Inflammatory macrophage treated with lipopolysaccharide for 1 hour (primary cell): ENCODE results near the gene ZNF135.

Source experiments
- DNase-seq, 2 donors: peaks; one replicate each; pipeline ENCODE4 v3.0.0-alpha.2; 2020 to 2022

Gene ZNF135

DNA sequence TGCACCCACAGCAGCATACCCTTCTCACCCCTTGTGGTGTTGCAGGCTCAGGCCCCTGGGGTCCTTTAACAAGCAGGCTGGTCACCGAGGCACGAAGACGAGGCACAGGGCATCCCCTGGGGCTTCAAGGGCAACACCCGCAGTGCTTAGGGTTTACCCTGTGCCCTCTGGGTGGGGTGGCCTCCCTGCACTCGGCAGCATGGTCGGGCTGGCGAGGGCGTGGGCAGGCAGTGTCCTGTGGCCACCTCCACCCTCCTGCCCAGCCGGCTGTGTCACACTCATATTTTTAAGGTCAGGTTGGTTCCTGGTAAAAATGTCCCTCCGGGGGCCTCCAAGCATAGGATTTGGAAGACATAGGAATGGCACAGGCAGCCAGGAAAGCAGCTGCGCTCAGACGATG lies 11.4 kb upstream of the ZNF135 start:
- no peak for DNase-seq

DNA sequence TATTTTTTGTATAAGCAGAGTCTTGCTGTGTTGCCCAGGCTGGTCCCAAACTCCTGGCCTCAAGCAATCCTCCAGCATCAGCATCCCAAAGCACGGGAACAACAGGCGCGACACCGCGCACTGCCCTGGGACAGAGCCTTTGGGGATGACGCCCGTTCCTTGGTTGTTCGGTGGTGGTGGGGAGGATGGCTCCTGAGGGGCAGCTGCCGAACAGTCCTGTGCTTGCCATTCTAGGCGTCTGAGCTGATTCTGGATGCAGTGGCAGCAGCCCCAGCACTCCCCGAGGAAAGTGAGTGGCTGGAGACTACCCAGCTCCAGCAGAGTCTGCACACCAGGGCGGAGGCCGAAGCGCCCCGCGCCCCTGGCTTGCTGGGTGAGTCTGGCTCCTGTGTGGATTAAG lies 6.8 kb upstream of the ZNF135 start:
- no peak for DNase-seq

DNA sequence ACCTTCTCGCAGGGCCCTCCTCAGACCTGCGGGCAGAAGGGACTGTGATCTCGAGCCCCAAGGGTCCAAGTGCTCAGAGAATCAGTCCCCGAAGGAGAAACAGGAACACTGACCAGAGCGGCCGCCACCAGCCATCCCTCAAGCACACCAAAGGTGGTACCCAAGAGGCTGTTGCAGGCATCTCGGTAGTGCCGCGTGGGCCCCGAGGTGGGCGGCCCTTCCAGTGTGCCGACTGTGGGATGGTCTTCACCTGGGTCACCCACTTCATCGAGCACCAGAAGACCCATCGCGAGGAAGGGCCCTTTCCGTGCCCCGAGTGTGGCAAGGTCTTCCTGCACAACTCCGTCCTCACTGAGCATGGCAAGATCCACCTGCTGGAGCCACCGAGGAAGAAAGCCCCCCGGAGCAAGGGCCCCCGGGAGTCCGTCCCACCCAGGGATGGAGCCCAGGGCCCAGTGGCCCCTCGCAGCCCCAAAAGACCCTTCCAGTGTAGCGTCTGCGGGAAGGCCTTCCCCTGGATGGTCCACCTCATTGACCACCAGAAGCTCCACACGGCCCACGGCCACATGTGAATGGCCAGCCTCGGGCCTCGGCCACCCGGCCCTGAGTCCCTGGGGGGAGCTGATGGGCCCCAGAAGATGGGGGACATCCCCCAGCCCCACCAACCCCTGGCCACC lies 5.5 kb upstream of the ZNF135 start:
- no peak for DNase-seq

DNA sequence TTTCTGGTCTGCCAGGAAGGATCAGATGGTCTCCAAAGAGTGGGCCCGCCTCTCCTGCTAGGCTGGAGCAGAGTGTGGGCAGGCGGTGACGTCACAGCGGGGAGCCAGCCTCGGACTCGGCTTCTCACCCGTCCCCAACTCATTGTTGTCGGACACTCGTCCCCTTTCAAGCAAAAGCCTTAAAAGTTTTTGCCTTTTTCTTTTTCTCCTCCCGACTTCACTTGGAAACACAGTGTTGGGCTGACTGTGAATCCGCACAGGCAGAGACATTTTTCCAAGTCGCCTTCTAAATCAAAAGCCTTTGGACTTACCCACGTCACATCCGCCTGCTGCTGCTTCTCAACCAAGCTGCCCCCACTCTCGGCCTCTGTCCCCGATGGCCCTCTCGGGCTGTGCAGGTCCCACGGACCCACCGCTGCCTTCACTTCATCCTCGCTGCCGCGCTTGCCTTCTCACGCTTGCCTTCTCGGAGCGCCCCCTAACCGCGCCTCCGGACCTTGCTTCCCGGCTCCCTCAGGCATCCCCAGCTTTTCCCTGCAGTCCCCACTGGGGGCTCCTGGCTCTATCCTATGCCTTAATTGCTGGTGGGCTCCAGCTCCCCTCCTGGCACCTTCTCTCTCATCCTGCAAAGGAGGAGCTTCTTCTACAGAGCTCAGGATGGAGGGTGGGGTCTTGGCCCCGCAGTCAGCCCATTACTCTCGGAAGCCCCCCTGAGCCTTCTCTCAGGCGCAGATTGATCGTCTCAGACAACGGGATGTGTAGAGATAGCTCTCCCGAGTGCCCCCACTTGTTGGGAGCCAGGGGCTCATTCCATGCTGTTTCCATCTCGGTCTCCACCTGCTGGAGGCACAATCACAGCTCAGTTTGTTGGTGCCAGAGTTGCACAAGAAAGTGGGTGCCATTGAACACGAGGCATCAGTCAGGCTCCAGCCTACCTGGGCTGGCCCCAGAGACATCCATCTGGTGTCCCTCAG lies 3.9 kb upstream of the ZNF135 start:
- no peak for DNase-seq

DNA sequence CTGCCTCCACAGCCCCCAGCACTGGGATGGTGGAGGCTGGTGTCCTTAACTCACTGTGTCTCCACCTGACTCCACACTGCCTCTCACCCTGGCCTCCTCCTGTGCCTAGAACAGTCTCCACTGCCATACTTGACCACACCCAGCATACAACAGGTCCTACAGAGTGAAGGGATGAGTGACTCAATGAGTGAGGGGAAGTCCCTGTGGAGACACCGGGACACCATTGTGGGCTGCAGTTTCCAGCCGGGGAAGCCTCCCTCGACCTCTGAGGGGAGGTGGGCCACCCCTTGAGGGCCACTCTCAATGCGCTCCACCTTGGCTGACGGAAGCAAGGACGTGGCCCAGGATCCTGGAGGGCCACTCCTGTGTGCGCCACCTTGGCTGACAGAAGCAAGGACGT lies 2.8 kb upstream of the ZNF135 start:
- no peak for DNase-seq

DNA sequence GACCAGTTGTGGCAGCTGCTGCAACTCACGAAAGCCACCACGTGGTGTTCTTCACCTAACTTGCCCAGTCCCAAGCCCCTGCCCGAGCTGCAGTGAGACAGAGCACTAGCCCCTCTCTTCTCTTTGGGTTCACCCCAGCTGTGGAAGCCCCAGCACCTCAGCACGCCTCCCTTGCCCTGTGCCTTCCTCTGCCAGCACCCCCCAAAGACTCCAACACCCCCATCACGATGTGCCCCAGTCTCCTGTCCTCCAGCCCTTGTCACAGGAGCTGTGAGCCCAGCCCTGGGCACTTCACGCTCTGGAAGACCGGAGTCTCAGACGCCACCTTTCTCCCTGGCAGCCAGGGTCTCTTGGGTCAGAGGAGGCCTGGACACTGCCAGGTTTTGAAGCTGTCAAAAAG lies 2.2 kb upstream of the ZNF135 start:
- DNase-seq = no peak

GRCh38 chr19:58058467-58058866 lies 615 bp upstream of the ZNF135 start:
- DNase-seq = no peak

DNA sequence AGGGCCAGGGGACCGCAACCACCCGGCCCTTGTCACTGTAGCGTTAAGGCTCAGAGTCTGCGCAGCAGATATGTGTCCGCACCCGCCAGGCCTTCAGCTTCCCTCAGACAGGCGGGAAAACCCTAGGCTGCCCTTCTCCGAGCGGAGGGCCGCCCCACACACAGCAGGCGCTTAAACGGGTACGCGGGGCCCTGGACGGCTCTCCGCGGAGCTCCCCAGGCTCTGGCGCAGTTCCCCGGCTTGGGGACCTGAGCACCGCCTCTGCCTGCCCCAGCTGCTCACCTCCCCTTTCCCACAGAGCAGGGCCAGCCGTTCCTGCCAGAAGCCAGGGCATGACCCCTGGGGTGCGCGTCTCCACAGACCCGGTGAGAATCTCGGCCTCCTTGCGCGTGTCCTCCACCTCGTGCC lies 593 bp downstream of the ZNF135 start:
- no peak for DNase-seq

DNA sequence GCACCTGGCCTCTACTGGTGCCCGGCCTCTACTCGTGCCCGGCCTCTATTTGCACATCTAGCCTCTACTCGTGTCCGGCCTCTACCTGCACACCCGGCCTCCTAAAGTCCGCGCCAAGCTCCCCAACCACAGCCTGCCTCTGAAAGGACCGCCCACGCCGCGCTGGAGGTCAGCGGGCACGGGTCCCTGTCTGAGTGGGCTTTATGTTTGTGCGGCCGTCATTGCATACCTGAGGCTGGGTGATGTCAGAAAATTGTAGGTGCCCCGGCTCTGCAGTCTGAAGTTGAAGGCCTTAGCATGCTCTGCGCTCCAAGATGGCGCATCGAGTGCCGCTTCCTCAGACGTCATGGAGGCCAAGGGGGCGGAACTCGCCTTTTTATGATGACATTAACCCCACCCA lies 1.1 kb downstream of the ZNF135 start:
- no peak for DNase-seq

DNA sequence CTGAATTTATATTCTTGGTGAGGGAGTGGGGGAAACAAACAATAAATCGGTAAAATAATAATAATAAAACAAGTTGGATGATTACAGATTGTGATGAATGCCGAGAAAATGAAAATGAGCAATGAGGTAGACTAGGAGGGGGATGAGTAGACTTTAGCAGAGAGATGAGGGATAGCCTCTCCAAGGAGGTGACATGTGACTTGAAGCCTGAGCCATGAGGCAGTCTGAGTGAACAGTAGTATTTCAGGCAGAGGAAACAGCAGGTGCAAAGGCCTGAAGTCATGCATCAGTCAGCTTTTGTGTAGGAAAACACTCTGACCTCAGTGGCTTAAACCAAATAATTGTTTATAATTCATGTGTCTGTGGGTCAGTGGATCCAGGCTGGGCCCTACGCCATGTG lies 4.6 kb downstream of the ZNF135 start:
- DNase-seq = no peak

DNA sequence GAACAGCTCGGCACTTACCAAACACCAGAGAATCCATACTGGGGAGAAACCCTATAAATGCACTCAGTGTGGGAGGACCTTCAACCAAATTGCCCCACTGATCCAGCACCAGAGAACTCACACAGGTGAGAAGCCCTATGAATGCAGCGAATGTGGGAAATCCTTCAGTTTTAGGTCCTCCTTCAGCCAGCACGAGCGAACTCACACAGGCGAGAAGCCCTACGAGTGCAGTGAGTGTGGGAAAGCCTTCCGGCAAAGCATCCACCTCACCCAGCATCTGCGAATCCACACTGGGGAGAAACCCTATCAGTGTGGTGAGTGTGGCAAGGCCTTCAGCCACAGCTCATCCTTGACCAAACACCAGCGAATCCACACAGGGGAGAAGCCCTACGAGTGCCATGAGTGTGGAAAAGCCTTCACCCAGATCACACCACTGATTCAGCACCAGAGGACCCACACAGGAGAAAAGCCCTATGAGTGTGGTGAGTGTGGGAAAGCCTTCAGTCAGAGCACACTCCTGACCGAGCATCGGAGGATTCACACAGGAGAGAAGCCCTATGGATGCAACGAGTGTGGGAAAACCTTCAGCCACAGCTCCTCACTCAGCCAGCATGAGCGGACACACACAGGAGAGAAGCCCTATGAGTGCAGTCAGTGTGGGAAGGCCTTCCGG lies 8.3 kb downstream of the ZNF135 start:
- no peak for DNase-seq

- no peak for DNase-seq
Observed at GRCh38 chr19:58079792-58080191, 20.7 kb downstream of the ZNF135 start.

DNA sequence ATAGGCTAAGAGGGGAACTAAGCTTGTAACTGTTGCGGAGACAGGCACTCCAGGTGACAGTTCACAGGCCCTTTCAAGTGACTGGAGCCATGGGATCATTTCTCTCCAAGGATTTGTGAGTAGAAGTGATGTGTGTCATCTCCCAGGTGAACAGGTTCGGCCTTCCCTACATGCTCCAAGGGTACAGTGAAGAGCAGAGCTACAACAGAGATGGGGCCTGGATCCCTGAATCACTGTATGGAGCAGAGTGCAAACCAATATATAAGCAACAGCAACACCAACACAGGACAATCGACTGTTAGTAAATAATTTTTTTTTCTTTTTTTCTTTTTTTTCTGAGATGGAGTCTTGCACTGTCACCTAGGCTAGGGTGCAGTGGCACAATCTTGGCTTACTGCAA lies 23.9 kb downstream of the ZNF135 start:
- DNase-seq = no peak

- no peak for DNase-seq
Observed at GRCh38 chr19:58084596-58085347, 25.7 kb downstream of the ZNF135 start.

GRCh38 chr19:58085348-58085875 lies 26.3 kb downstream of the ZNF135 start:
- DNase-seq = no peak

DNA sequence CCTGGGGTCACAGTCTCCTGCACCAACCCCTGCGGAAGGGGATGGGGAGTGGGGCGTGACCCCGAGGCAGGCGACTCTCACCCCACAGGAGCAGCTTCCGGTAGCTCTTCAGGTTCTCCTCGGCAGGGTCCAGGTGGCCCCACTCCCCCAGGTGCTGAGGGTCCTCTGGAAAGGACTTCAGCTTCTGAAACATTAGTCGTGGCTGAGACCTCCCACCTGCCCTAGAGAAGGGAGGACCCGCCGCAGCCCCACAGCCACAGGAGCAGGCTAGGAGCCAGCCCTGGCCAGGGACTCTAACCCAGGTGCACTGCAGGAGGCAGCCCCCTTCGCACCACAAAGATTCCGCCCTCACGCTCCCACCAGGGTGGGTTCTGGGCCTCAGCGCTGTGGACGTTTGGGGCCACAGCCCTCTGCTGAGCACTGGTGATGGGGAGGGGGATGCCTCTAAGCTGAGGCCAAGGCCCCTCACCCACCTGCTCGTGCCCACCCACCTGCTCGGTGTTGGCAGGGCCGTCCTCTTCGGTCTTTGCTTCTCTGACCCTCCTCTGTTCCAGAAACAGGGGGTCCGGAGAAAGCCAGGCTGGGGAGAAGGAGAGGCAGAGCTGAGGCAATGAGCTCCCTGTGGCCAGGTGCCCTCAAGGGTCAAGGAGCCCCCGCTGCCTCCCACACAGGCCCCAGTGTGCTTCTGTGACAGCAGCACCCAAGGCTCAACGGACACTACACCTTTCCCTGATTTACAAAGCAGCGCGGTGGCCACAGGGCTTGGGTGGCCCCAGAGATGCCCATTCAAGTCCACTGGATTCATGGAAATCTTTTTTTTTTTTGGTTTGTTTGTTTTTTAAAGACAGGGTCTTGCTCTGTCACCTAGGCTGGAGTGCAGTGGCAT lies 28.0 kb downstream of the ZNF135 start:
- no peak for DNase-seq

GRCh38 chr19:58088521-58089052 lies 29.5 kb downstream of the ZNF135 start:
- no peak for DNase-seq

- DNase-seq = no peak
Observed at GRCh38 chr19:58089846-58090245, 30.8 kb downstream of the ZNF135 start.

DNA sequence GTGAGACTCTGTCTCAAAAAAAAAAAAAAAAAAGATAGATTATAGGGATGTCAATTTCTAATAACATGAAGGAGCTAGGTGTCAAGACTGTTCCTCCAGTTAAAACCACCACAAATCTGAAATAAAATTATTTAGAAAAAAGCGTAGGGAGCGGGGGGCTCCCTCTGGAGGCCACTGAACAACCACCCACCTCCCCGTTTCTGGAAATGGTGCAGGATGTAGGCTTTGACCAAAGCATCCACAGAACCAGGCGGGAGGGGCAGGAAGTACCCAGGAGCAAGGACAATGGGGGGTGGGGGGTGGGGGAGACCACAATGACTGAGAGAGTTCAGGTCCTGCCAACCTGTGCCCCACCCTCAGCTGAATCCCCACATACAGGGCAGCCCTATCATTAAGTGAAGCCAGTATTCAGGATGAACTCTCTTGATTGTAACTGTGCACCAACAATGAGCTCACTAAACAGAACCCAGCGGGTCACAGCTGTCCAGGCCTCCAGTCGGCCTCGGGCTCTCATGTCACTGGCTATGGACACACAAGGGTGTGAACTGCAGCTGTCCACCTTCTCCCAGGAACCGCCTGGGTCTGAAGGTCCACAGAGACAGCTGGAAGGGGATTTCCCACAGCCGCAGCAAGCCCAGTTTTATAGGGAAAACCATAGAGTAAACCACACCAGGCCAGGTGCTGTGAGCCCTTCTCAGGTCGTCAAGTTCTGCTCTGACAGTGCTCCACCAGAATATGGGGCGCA lies 32.3 kb downstream of the ZNF135 start:
- no peak for DNase-seq

- no peak for DNase-seq
Observed at GRCh38 chr19:58093071-58093470, 34.0 kb downstream of the ZNF135 start.

DNA sequence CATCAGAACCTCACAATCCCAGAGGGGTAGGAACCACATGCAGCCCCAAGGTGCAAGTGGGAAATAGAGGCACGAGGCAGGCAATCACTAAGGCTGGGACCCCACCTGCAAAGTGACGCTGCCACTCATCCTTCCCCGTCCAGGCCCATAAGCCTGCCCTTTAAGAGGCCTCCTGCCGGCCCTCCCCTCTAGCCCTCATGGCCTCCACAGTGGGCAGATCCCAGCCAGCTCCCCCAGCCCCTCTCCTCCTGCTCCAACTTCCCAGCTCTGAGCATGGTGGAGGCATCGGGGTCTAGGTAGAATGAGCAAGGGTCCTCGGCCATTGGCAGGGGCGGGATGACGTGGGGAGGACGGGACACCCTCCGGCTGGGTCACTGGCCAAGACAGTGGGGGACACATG lies 36.2 kb downstream of the ZNF135 start:
- DNase-seq = no peak
